Progenitor cell of endocrine pancreas (in vitro differentiated cells): ENCODE results near the gene MICB. TPM values are rescaled to one million over a fixed set of nuclear protein-coding genes. Genes with fewer than 3 reads are reported as not detected.

ENCODE experiments used
- DNase-seq: peaks from one replicate; pipeline ENCODE4 v3.0.0; 2021; ENCODE audit warnings: low spot score; ENCODE audit not compliant: unreplicated experiment
- H3K27ac Mint-ChIP-seq: 2 replicates; pipeline ENCODE4 v1.8.0; 2021; ENCODE audit warnings: mild to moderate bottlenecking, moderate library complexity, mixed read lengths
- H3K27me3 Mint-ChIP-seq: 2 replicates; pipeline ENCODE4 v1.8.0; 2021; ENCODE audit warnings: mixed read lengths
- H3K36me3 Mint-ChIP-seq: 2 replicates; pipeline ENCODE4 v1.8.0; 2022; ENCODE audit warnings: mixed read lengths; ENCODE audit not compliant: insufficient read depth
- H3K4me1 Mint-ChIP-seq: 2 replicates; pipeline ENCODE4 v1.8.0; 2021; ENCODE audit warnings: low read depth, mixed read lengths
- H3K4me3 Mint-ChIP-seq: 2 replicates; pipeline ENCODE4 v1.8.0; 2021; ENCODE audit warnings: low read depth, mild to moderate bottlenecking, moderate library complexity, mixed read lengths
- H3K9me3 Mint-ChIP-seq: 2 replicates; pipeline ENCODE4 v1.8.0; 2021; ENCODE audit warnings: low read depth, mixed read lengths
- total RNA-seq: library from RNA; stranded (reverse); gene quantifications from 2 replicates; pipeline ENCODE4 v1.2.1, GENCODE V29; 2021
- TF ChIP-seq, protein P1 (sequence below): fragments of 200-600 bp; sonication (generic); IDR thresholded peaks from one replicate; pipeline ENCODE4 v1.5.0; 2021; ENCODE audit warnings: antibody characterized with exemption, mild to moderate bottlenecking; ENCODE audit not compliant: unreplicated experiment

The MICB gene
- total RNA-seq, 1 donor from 2014 or later: 0.43 TPM

DNA sequence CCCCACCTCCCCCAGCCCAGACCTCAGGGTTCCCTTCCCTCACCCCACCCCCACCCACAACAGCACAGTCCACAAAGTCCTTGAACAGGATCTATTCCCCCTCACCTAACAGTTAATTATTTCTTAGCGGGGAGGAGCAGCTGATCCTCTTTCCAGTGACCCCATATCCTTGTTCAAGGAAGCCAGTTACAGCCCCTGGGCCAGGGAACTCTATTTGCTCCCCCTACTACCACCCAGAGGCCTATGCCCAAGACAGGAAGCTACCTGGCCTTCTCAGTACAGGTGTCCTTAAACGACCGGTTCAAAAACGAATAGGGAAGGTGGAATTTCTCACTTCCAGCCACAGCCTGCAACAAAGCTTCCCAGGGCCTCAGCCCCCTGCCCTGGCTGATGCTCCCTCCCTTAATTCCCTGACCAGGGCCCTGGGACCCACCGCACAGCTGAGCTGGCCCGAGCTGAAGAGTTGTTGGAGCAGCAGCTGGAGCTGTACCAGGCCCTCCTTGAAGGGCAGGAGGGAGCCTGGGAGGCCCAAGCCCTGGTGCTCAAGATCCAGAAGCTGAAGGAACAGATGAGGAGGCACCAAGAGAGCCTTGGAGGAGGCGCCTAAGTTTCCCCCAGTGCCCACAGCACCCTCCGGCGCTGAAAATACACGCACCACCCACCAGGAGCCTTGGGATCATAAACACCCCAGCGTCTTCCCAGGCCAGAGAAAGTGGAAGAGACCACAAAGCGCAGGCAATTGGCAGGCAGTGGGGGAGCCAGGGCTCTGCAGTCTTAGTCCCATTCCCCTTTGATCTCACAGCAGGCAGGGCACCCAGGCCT, 31.6 kb downstream of the MICB start:
- no peaks in the 10 kb centered on the region for H3K9me3 Mint-ChIP-seq
- TF ChIP-seq, protein P1, sequence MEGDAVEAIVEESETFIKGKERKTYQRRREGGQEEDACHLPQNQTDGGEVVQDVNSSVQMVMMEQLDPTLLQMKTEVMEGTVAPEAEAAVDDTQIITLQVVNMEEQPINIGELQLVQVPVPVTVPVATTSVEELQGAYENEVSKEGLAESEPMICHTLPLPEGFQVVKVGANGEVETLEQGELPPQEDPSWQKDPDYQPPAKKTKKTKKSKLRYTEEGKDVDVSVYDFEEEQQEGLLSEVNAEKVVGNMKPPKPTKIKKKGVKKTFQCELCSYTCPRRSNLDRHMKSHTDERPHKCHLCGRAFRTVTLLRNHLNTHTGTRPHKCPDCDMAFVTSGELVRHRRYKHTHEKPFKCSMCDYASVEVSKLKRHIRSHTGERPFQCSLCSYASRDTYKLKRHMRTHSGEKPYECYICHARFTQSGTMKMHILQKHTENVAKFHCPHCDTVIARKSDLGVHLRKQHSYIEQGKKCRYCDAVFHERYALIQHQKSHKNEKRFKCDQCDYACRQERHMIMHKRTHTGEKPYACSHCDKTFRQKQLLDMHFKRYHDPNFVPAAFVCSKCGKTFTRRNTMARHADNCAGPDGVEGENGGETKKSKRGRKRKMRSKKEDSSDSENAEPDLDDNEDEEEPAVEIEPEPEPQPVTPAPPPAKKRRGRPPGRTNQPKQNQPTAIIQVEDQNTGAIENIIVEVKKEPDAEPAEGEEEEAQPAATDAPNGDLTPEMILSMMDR: no peak
- H3K36me3 Mint-ChIP-seq: peaks cover 18% of the 10 kb centered on the region
- DNase-seq: no peak
- peak overlapping the region; percentile 49 for H3K27ac Mint-ChIP-seq
- no peaks in the 10 kb centered on the region for H3K27me3 Mint-ChIP-seq
- no peak overlapping the region for H3K4me3 Mint-ChIP-seq
- H3K4me1 Mint-ChIP-seq: peaks cover 8% of the 10 kb centered on the region

DNA sequence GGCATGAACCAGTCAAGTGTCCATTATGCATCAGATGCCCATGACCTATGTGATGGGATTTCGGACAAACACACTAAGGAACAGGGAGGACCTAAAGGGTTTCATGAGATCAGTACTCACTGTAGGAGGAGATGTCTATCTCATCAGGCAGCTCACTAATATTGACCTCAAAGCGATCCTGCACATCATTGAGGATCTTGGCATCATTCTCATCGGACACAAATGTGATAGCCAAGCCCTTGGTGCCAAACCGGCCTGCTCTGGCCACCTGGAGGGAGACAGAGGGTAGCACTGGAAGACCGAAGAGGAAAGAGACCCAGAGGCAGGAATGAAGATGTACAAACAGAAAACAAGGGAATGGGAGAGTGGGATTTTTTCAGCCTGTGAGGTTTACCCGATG, 32.7 kb downstream of the MICB start:
- H3K9me3 Mint-ChIP-seq: no peaks in the 10 kb centered on the region
- no peaks in the 10 kb centered on the region for H3K27me3 Mint-ChIP-seq
- peaks cover 8% of the 10 kb centered on the region for H3K4me1 Mint-ChIP-seq
- TF ChIP-seq, protein P1: no peak
- H3K27ac Mint-ChIP-seq: no peak overlapping the region
- no peak for DNase-seq
- H3K36me3 Mint-ChIP-seq: peaks cover 28% of the 10 kb centered on the region
- H3K4me3 Mint-ChIP-seq: no peak overlapping the region

DNA sequence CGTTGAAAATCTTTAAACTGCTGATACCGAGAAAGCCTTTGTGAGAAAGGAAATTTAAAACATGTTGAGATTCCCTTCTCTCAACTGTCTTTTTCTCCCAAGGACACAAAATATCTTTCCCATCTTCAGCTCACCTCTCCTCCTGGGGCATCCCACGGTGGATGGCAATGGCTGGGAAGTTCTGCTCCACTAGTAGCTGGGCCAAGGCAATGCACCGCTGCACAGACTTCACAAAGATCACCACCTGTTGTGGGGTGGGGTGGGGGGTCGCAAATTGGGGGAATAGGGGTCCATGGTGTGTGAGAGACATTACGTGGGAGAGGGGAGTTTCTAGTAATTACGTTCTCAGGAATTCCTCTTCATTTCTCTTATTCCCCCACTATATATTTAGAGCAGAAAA, 33.2 kb downstream of the MICB start:
- Mint-ChIP-seq H3K36me3 (peaks cover 33% of the 10 kb centered on the region), H3K27ac (no peak overlapping the region), H3K27me3 (no peaks in the 10 kb centered on the region), H3K4me3 (no peak overlapping the region), H3K4me1 (peaks cover 8% of the 10 kb centered on the region), H3K9me3 (no peaks in the 10 kb centered on the region)
- TF ChIP-seq, protein P1: no peak
- no peak for DNase-seq

DNA sequence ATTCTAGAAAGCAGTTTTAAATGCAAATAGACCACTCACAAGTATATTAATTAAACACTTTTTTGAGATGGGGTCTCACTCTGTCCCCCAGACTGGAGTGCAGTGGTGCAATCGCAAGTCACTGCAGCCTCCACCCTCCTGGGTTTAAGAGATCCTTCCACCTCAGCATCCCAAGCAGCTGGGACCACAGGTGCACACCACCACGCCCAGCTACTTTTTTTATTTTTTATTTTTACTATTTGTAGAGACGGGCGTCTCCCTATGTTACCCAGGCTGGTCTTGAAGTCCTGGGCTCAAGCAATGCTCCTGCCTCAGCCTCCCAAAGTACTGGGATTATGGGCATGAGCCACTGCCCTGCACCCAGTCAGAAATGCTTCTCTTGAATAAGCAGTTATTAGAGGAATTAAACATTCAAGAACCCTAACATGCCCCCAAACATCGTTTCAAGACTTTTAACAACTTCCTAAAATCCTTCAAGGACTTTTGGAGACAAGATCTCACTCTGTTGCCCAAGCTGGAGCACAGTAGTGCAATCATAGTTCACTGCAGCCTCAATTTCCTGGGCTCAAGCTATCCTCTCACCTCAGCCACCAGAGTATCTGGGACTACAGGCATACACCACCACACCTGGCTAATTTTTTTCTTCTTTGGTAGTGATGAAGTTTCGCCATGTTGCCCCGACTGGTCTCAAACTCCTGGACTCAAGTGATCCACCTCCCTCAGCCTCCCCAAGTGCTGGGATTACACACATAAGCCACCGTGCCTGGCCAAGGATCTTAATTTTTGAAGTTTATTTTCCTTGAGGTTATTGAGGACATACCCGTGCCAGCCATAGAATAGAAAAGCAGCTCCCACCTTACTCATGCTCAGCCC, 34.1 kb downstream of the MICB start:
- TF ChIP-seq, protein P1: no peak
- H3K4me3 Mint-ChIP-seq: no peak overlapping the region
- no peaks in the 10 kb centered on the region for H3K27me3 Mint-ChIP-seq
- no peaks in the 10 kb centered on the region for H3K9me3 Mint-ChIP-seq
- peaks cover 39% of the 10 kb centered on the region for H3K36me3 Mint-ChIP-seq
- H3K27ac Mint-ChIP-seq: peak overlapping the region; percentile 73
- DNase-seq: no peak
- H3K4me1 Mint-ChIP-seq: peaks cover 8% of the 10 kb centered on the region

DNA sequence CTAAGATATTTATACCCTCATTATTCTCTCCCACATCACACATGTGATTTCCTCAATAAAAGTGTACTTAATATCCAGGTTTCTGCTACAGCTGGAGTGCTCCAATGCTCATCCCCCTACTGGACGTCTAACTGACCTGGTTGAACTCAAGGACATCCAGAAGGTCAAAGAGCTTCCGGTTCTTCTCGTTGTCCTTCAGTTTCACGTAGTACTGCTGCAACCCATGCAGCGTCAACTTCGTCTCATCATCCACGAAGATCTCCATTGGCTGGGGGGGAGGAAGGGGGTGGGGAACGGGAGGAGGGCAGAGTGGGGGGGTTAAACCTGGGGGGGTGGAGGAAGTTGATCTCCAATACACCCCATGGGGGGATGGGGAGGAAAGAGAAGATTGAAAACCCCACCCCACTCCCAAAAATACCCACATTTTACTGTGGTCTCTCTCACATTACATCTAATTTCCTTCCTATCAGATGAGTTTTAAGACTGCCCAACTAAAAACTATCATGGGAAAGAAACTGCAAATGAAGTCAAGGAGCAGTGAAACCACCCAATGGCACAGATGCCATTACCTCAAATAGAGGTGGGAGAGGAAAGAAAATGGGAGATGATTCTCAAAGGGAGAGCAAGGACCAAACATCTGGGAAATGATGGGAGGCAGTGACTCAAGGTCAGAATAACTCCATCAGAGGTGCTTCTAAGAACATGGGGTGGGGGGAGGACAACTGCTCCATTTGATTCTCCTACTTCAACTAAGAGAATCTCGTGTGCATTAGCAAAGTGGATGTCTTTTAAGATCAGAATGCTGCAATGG, 34.9 kb downstream of the MICB start:
- H3K4me1 Mint-ChIP-seq: peaks cover 8% of the 10 kb centered on the region
- no peak overlapping the region for H3K4me3 Mint-ChIP-seq
- H3K27me3 Mint-ChIP-seq: no peaks in the 10 kb centered on the region
- H3K27ac Mint-ChIP-seq: peak overlapping the region; percentile 73
- TF ChIP-seq, protein P1: no peak
- no peaks in the 10 kb centered on the region for H3K9me3 Mint-ChIP-seq
- no peak for DNase-seq
- H3K36me3 Mint-ChIP-seq: peaks cover 42% of the 10 kb centered on the region
